Measurements from ENCODE around the gene MYO5C. TPM values are rescaled to one million over a fixed set of nuclear protein-coding genes. Genes with fewer than 3 reads are reported as not detected.

Gene MYO5C
- total and polyA plus RNA-seq, 2 of the 13 experiments (the other 11 are each of a cell fraction or from before 2014, with no cell fraction given) = 15.7 to 23.7 TPM

DNA sequence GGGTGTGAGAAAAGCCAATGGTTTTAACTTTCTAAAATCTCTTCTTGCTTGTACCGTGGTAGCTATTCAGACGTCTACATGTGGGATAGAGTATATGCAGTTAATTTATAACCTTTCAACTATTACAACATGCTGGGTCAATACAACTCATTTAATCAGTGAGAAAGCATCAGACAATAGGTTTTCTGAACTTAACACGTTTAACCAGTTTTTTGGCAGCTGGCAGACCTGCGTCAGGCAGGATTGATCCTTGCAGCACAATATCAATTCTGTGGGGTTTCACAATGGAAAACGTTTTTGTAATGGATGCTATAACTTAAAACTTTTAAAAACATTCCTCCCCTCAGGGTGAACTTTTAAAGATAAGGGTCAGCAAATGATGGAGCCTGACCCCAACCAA, 110.9 kb downstream of the MYO5C start:
- no TSS peak for BruUV-seq (replicated peaks)
- in situ Hi-C loops (cut with HindIII; ENCODE audit: extremely low pct_ligation_motif_present, low pct_unique_long_range_greater_than_20kb) = no loop called here
- H3K9ac ChIP-seq (ENCODE audit: insufficient read depth, low read depth, low read length) = no peak overlapping the region
- no peak for TF ChIP-seq RXRA (CRISPR knock-in tag; IDR thresholded peaks at IDR 0.05)
- TF ChIP-seq FOXA3 (CRISPR knock-in tag; IDR thresholded peaks at IDR 0.05) = 0 out of 2 replicates have a peak, but pooled peaks have one; percentile 6
- no peak for TF ChIP-seq PAF1 (CRISPR knock-in tag; IDR thresholded peaks at IDR 0.05)
- TF ChIP-seq, protein P1, sequence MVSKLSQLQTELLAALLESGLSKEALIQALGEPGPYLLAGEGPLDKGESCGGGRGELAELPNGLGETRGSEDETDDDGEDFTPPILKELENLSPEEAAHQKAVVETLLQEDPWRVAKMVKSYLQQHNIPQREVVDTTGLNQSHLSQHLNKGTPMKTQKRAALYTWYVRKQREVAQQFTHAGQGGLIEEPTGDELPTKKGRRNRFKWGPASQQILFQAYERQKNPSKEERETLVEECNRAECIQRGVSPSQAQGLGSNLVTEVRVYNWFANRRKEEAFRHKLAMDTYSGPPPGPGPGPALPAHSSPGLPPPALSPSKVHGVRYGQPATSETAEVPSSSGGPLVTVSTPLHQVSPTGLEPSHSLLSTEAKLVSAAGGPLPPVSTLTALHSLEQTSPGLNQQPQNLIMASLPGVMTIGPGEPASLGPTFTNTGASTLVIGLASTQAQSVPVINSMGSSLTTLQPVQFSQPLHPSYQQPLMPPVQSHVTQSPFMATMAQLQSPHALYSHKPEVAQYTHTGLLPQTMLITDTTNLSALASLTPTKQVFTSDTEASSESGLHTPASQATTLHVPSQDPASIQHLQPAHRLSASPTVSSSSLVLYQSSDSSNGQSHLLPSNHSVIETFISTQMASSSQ (IDR thresholded peaks at IDR 0.05; ENCODE audit: low read depth) = 0 out of 2 replicates have a peak, but pooled peaks have one; percentile 36
- TF ChIP-seq, protein P1 (CRISPR knock-in tag; IDR thresholded peaks at IDR 0.05; ENCODE audit: borderline replicate concordance) = no peak
- no peak for TF ChIP-seq SOX6 (IDR thresholded peaks at IDR 0.05)
- peak; percentile 63; the same call in 1 of the 2 replicates for TF ChIP-seq SOX6 (CRISPR knock-in tag; IDR thresholded peaks at IDR 0.05)
- no peak for TF ChIP-seq NFE2L1 (CRISPR knock-in tag; IDR thresholded peaks at IDR 0.05; ENCODE audit: borderline replicate concordance)
- TF ChIP-seq CEBPB (IDR thresholded peaks at IDR 0.05; ENCODE audit: borderline replicate concordance, low read depth, low read length) = peak; percentile 14; the same call in 1 of the 2 replicates
- TF ChIP-seq, protein P2, sequence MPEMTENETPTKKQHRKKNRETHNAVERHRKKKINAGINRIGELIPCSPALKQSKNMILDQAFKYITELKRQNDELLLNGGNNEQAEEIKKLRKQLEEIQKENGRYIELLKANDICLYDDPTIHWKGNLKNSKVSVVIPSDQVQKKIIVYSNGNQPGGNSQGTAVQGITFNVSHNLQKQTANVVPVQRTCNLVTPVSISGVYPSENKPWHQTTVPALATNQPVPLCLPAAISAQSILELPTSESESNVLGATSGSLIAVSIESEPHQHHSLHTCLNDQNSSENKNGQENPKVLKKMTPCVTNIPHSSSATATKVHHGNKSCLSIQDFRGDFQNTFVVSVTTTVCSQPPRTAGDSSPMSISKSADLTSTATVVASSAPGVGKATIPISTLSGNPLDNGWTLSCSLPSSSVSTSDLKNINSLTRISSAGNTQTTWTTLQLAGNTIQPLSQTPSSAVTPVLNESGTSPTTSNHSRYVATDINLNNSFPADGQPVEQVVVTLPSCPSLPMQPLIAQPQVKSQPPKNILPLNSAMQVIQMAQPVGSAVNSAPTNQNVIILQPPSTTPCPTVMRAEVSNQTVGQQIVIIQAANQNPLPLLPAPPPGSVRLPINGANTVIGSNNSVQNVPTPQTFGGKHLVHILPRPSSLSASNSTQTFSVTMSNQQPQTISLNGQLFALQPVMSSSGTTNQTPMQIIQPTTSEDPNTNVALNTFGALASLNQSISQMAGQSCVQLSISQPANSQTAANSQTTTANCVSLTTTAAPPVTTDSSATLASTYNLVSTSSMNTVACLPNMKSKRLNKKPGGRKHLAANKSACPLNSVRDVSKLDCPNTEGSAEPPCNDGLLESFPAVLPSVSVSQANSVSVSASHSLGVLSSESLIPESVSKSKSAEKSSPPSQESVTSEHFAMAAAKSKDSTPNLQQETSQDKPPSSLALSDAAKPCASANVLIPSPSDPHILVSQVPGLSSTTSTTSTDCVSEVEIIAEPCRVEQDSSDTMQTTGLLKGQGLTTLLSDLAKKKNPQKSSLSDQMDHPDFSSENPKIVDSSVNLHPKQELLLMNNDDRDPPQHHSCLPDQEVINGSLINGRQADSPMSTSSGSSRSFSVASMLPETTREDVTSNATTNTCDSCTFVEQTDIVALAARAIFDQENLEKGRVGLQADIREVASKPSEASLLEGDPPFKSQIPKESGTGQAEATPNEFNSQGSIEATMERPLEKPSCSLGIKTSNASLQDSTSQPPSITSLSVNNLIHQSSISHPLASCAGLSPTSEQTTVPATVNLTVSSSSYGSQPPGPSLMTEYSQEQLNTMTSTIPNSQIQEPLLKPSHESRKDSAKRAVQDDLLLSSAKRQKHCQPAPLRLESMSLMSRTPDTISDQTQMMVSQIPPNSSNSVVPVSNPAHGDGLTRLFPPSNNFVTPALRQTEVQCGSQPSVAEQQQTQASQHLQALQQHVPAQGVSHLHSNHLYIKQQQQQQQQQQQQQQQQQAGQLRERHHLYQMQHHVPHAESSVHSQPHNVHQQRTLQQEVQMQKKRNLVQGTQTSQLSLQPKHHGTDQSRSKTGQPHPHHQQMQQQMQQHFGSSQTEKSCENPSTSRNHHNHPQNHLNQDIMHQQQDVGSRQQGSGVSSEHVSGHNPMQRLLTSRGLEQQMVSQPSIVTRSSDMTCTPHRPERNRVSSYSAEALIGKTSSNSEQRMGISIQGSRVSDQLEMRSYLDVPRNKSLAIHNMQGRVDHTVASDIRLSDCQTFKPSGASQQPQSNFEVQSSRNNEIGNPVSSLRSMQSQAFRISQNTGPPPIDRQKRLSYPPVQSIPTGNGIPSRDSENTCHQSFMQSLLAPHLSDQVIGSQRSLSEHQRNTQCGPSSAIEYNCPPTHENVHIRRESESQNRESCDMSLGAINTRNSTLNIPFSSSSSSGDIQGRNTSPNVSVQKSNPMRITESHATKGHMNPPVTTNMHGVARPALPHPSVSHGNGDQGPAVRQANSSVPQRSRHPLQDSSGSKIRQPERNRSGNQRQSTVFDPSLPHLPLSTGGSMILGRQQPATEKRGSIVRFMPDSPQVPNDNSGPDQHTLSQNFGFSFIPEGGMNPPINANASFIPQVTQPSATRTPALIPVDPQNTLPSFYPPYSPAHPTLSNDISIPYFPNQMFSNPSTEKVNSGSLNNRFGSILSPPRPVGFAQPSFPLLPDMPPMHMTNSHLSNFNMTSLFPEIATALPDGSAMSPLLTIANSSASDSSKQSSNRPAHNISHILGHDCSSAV (CRISPR knock-in tag; IDR thresholded peaks at IDR 0.05; ENCODE audit: borderline replicate concordance) = no peak
- TF ChIP-seq, protein P3, sequence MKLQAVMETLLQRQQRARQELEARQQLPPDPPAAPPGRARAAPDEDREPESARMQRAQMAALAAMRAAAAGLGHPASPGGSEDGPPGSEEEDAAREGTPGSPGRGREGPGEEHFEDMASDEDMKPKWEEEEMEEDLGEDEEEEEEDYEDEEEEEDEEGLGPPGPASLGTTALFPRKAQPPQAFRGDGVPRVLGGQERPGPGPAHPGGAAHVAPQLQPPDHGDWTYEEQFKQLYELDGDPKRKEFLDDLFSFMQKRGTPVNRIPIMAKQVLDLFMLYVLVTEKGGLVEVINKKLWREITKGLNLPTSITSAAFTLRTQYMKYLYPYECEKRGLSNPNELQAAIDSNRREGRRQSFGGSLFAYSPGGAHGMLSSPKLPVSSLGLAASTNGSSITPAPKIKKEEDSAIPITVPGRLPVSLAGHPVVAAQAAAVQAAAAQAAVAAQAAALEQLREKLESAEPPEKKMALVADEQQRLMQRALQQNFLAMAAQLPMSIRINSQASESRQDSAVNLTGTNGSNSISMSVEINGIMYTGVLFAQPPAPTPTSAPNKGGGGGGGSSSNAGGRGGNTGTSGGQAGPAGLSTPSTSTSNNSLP (IDR thresholded peaks at IDR 0.05; ENCODE audit: low read depth, low read length) = peak; percentile 81

More for the DNA sequence above, 110.9 kb downstream of the MYO5C start:
- DNase-seq (ENCODE audit: low spot score) (peak; percentile 29), FAIRE-seq (peak; percentile 53), ATAC-seq (peak; percentile 43)
- peak overlapping the region; percentile 51 for H3K4me2 ChIP-seq (ENCODE audit: low read depth, low read length)
- ChIA-PET CTCF (ENCODE audit: low intra/inter-chr PET ratio, low total read pairs) (no interaction called here), POLR2A (interaction anchor here (0.7 to 1.4 kb wide), 4 partner anchors 8 to 47 kb away, joined by 3 to 5 read pairs (median 4); no protein-coding TSS in a partner anchor)
- H4K20me1 ChIP-seq (ENCODE audit: insufficient read depth, low read length) = no peaks in the 10 kb centered on the region
- H3K4me1 ChIP-seq (ENCODE audit: insufficient read depth, low read length) = peaks cover 66% of the 10 kb centered on the region
- no peaks in the 10 kb centered on the region for H3K9me3 ChIP-seq (ENCODE audit: low read length)
- H3K4me3 ChIP-seq (replicated peaks in 1 of 3; ENCODE audit: insufficient read depth in 1 of 3, low read depth in 2 of 3, low read length in 3 of 3) = no peak overlapping the region
- H3K79me2 ChIP-seq (ENCODE audit: insufficient read depth, low read length) = no peaks in the 10 kb centered on the region
- WGBS (ENCODE audit: low lambda C conversion rate) = 2% methylated on average over 5 of the region's 5 CpGs
- intact Hi-C loops (cut with micrococcal nuclease; ENCODE audit: unreplicated experiment) = loop anchor here (10.0 kb wide), 1 partner anchor 550 kb away; no protein-coding TSS in a partner anchor
- no peaks in the 10 kb centered on the region for H3K36me3 ChIP-seq (replicated peaks in 1 of 2; ENCODE audit: control insufficient read depth in 1 of 2, insufficient read depth in 2 of 2, low read length in 2 of 2)
- H2AFZ ChIP-seq (ENCODE audit: low read length) = no peak overlapping the region
- H3K27ac ChIP-seq (ENCODE audit: extremely low read length, insufficient read depth, low read length) = no peak overlapping the region
- 0 out of 5 replicates have a peak, but pooled peaks cover 0 to 4% of the 10 kb centered on the region in 2 experiments for H3K27me3 ChIP-seq (ENCODE audit: control insufficient read depth in 1 of 2, insufficient read depth in 2 of 2, low read length in 2 of 2)
